Mesodermal cell (in vitro differentiated cells): ENCODE data around the gene MYOM3.
"Not testable (repeated sequence)": the region's sequence is repeated elsewhere in the genome, so short reads cannot be mapped to it uniquely, and the experiment has no call there.

Experiments
- H3K27ac ChIP-seq: 2 replicates; pipeline ENCODE4 v1.7.0; 2013; ENCODE audit warnings: mild to moderate bottlenecking, low read depth, low read length, moderate library complexity; ENCODE audit not compliant: severe bottlenecking
- H3K36me3 ChIP-seq: 2 replicates; pipeline ENCODE4 v1.7.1; 2013; ENCODE audit warnings: mild to moderate bottlenecking, low read length, moderate library complexity; ENCODE audit not compliant: control insufficient read depth, insufficient read depth
- H3K4me1 ChIP-seq: one replicate; pipeline ENCODE4 v1.7.1; 2013; ENCODE audit warnings: mild to moderate bottlenecking, low read length; ENCODE audit not compliant: insufficient read depth, control insufficient read depth, poor library complexity, severe bottlenecking
- H3K4me3 ChIP-seq: 2 replicates; pipeline ENCODE4 v1.7.0; 2013; ENCODE audit warnings: low read length, control low read depth, mild to moderate bottlenecking; ENCODE audit not compliant: insufficient read depth, poor library complexity, severe bottlenecking; ENCODE audit errors: extremely low read depth
- H3K9me3 ChIP-seq: 2 replicates; pipeline ENCODE4 v1.7.1; 2013; ENCODE audit warnings: mild to moderate bottlenecking, low read length, moderate library complexity; ENCODE audit not compliant: control insufficient read depth
- WGBS, 2 experiments: methylation state at CpG; one replicate each; pipeline ENCODE4 v1.1.5; 2013; ENCODE audit warnings: missing lambda C conversion rate in 2 of 2; ENCODE audit not compliant: insufficient coverage in 2 of 2; 5-methylcytosine and 5-hydroxymethylcytosine counted together

The MYOM3 gene

DNA sequence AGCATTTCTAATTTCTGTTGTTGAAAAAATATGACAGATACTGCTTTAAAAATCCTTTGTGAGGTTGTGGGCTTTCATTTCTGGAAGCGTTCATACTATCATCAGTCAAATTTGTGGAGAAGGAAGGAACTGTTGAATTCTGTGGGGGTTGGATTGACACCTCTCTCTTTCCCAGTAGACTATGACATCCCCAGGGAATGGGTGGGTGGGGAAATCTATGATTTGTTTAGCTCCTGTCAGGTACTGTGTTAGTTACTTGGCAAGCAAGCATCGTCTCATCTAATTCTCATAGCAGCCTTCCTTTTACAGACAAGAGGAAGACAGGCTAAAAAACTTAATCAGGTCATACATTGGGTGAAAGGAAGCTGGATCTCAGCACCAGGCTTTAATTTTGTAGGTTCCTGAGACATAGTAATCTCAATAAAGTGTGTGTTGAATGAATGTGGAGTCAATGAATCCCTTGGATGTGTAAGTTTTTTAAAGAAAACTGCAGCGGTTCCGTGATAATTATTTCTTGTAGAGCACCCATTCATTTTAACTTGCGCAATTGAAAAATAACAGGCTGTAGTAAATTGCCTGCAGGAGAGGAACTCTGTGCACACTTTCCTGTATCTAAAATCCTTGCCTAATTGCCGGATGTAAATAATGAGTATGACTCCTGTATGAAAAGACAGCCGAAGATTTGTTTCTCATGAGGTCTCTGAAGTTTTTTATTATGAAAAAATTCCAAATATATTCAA is 60.6 kb downstream of the MYOM3 start:
- 75 to 87% methylated on average over 2 to 4 of the region's 7 CpGs for WGBS, 2 experiments
- no peak overlapping the region for H3K4me3 ChIP-seq
- no peak overlapping the region for H3K27ac ChIP-seq
- H3K4me1 ChIP-seq, result peaks cover 13% of the 10 kb centered on the region
- H3K36me3 ChIP-seq, result no peaks in the 10 kb centered on the region
- H3K9me3 ChIP-seq, result no peaks in the 10 kb centered on the region

DNA sequence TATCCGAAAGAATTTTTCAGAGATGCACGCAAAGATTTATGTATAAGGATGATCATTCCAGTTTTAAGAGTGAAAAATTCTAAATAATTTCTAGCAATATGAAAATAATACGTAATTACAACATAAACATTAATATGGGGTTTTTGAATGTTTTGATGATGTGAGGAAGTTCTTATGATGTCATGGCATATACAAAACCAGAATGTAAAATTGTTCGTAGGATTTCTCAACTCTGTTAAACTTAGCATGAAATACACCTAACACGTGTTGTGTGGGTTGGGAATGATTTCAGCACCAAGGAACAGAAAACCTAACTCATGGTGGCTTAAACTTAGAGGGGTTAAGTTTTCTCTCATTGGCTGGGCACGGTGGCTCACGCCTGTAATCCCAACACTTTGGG is 62.2 kb downstream of the MYOM3 start:
- Histone ChIP-seq H3K9me3 (no peaks in the 10 kb centered on the region), H3K27ac (no peak overlapping the region), H3K4me3 (no peak overlapping the region), H3K36me3 (no peaks in the 10 kb centered on the region), H3K4me1 (peaks cover 18% of the 10 kb centered on the region)
- 95 to 100% methylated on average over 3 of the region's 7 CpGs for WGBS, 2 experiments

DNA sequence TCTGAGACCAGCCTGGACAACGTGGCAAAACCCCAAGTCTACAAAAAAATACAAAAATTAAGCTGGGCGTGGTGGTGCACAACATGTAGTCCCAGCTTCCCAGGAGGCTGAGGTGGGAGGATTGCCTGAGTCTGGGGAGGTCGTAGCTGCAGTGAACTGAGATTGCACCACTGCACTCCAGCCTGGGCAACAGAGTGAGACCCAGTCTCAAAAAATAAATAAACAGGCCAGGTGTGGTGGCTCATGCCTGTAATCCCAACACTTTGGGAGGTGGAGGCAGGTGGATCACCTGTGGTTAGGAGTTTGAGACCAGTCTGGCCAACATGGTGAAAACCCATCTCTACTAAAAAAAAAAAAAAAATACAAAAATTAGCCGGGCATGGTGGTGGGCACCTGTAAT is 63.0 kb downstream of the MYOM3 start:
- not testable (repeated sequence) for H3K36me3 ChIP-seq, H3K4me3 ChIP-seq, H3K27ac ChIP-seq, H3K9me3 ChIP-seq
- WGBS, 2 experiments, result 76 to 83% methylated on average over 1 to 3 of the region's 4 CpGs
- peaks cover 18% of the 10 kb centered on the region for H3K4me1 ChIP-seq

- Histone ChIP-seq H3K9me3 (no peaks in the 10 kb centered on the region), H3K36me3 (no peaks in the 10 kb centered on the region), H3K4me1 (peaks cover 18% of the 10 kb centered on the region), H3K4me3 (no peak overlapping the region), H3K27ac (no peak overlapping the region)
- WGBS, 2 experiments, result 96 to 100% methylated on average over 2 to 3 of the region's 6 CpGs
These were observed 63.6 kb downstream of the MYOM3 start for GRCh38 chr1:24048205-24048869.

DNA sequence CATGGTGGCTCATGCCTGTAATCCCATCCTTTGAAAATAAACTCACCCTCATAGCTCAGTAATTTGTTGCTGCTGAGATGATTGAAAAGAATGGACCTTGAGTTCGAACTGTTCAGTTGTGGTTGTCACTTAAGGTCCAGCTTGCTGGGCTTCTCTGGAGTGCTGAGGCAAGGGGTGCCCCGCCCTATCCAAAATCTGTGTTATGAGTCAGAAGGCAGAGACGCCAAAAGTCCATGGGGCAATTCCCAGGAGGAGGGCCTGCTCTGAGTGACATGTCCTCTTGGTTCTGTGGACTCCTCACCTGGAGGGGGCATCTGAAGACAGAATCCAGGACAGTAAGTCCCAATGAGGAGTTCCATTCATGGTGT is 64.8 kb downstream of the MYOM3 start:
- 100% methylated on average over 1 to 3 of the region's 3 CpGs for WGBS, 2 experiments
- no peak overlapping the region for H3K4me3 ChIP-seq
- peaks cover 18% of the 10 kb centered on the region for H3K4me1 ChIP-seq
- no peaks in the 10 kb centered on the region for H3K36me3 ChIP-seq
- H3K27ac ChIP-seq, result peak overlapping the region; percentile 45
- no peaks in the 10 kb centered on the region for H3K9me3 ChIP-seq

GRCh38 chr1:24045771-24046170 is 66.2 kb downstream of the MYOM3 start:
- H3K4me3 ChIP-seq, result no peak overlapping the region
- no peaks in the 10 kb centered on the region for H3K36me3 ChIP-seq
- peaks cover 18% of the 10 kb centered on the region for H3K4me1 ChIP-seq
- WGBS, 2 experiments, result 80 to 93% methylated on average over 1 to 2 of the region's 2 CpGs
- no peaks in the 10 kb centered on the region for H3K9me3 ChIP-seq
- no peak overlapping the region for H3K27ac ChIP-seq

- H3K4me1 ChIP-seq, result peaks cover 18% of the 10 kb centered on the region
- not testable (repeated sequence) for H3K9me3 ChIP-seq, H3K4me3 ChIP-seq, H3K27ac ChIP-seq, H3K36me3 ChIP-seq
- WGBS, 2 experiments, result 87% methylated on average over 4 of the region's 5 CpGs; no CpG with 5 or more reads in 1 of the 2 experiments
These were observed 67.3 kb downstream of the MYOM3 start for GRCh38 chr1:24044672-24045071.

GRCh38 chr1:24043345-24044032 is 68.4 kb downstream of the MYOM3 start:
- H3K27ac ChIP-seq, result no peak overlapping the region
- WGBS, 2 experiments, result 83 to 93% methylated on average over 1 of the region's 1 CpG
- H3K36me3 ChIP-seq, result no peaks in the 10 kb centered on the region
- H3K9me3 ChIP-seq, result no peaks in the 10 kb centered on the region
- H3K4me3 ChIP-seq, result no peak overlapping the region
- peaks cover 18% of the 10 kb centered on the region for H3K4me1 ChIP-seq

GRCh38 chr1:24042315-24042714 is 69.6 kb downstream of the MYOM3 start:
- Histone ChIP-seq H3K4me3 (no peak overlapping the region), H3K36me3 (no peaks in the 10 kb centered on the region), H3K9me3 (no peaks in the 10 kb centered on the region), H3K4me1 (peaks cover 15% of the 10 kb centered on the region), H3K27ac (no peak overlapping the region)
- WGBS, 2 experiments, result 88 to 92% methylated on average over 3 of the region's 4 CpGs

DNA sequence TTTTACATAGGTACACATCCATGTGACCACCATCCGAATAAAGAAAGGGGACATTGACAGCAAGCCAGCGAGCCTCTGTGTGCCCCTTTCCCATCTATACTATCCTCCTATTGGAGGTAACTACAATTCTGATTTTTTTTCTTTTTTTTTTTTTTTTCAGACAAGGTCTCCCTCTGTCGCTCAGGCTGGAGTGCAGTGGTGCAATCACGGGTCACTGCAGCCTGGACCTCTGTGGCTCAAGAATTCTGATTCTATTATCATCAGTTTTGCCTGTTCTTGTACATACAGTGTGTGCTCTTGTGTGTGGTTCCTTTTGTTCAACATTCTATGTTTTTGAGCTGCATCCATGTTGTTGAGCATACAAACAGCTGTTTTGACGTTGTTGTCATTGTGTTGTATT is 75.8 kb downstream of the MYOM3 start:
- 83 to 93% methylated on average over 1 to 2 of the region's 5 CpGs for WGBS, 2 experiments
- H3K27ac ChIP-seq, result no peak overlapping the region
- no peak overlapping the region for H3K4me3 ChIP-seq

GRCh38 chr1:24032981-24033380 is 79.0 kb downstream of the MYOM3 start:
- no peaks in the 10 kb centered on the region for H3K4me1 ChIP-seq

More for the DNA sequence above, 75.8 kb downstream of the MYOM3 start:
- Histone ChIP-seq H3K36me3 (no peaks in the 10 kb centered on the region), H3K9me3 (no peaks in the 10 kb centered on the region), H3K4me1 (no peaks in the 10 kb centered on the region)

More at GRCh38 chr1:24032981-24033380, 79.0 kb downstream of the MYOM3 start:
- no peaks in the 10 kb centered on the region for H3K9me3 ChIP-seq
- H3K36me3 ChIP-seq, result no peaks in the 10 kb centered on the region
- 100% methylated on average over 1 to 2 of the region's 5 CpGs for WGBS, 2 experiments
- H3K4me3 ChIP-seq, result no peak overlapping the region
- no peak overlapping the region for H3K27ac ChIP-seq
